OCI-LY7 (cell line): ENCODE results near the gene RBFOX1.

ENCODE experiments used
- EZH2phosphoT487 ChIP-seq: fragments of 200-600 bp; sonication (generic); IDR thresholded peaks from 2 replicates; pipeline ENCODE4 v1.6.1; 2018; ENCODE audit warnings: low read depth, borderline replicate concordance, mild to moderate bottlenecking, mixed run types, antibody characterized with exemption, low read length, moderate library complexity, mixed read lengths
- TF ChIP-seq, protein P1 (sequence below): fragments of 200-600 bp; sonication (generic); conservative IDR thresholded peaks from 2 replicates; pipeline ENCODE4 v1.5.1; 2014; ENCODE audit warnings: mild to moderate bottlenecking, antibody characterized with exemption, low read length, moderate library complexity, mixed read lengths

DNA sequence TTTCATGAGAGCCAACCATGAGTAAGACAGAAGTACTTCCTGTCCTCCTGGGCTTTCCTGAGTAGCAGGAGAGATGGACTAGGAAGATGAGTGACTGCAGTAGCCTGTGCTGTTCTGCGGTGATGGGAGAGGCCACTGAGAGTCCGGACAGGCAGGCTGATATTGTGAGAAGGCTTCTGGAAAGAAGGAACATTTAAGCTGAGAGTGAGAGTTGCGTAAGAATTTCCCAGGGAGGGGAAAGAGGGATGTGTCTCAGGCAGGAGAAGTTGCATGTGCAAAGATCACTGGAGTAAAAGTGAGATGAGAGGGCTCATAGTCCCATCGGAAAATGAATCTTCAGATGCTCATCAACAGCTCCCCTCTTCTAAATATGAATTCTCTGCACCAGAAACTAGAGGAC, 258.3 kb downstream of the RBFOX1 start:
- TF ChIP-seq, protein P1, sequence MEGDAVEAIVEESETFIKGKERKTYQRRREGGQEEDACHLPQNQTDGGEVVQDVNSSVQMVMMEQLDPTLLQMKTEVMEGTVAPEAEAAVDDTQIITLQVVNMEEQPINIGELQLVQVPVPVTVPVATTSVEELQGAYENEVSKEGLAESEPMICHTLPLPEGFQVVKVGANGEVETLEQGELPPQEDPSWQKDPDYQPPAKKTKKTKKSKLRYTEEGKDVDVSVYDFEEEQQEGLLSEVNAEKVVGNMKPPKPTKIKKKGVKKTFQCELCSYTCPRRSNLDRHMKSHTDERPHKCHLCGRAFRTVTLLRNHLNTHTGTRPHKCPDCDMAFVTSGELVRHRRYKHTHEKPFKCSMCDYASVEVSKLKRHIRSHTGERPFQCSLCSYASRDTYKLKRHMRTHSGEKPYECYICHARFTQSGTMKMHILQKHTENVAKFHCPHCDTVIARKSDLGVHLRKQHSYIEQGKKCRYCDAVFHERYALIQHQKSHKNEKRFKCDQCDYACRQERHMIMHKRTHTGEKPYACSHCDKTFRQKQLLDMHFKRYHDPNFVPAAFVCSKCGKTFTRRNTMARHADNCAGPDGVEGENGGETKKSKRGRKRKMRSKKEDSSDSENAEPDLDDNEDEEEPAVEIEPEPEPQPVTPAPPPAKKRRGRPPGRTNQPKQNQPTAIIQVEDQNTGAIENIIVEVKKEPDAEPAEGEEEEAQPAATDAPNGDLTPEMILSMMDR = no peak
- no peak for TF ChIP-seq EZH2phosphoT487
